ENCODE measurements around the gene PCGF5.
"Not testable (repeated sequence)": the region's sequence is repeated elsewhere in the genome, so short reads cannot be mapped to it uniquely, and the experiment has no call there.

Gene PCGF5

DNA sequence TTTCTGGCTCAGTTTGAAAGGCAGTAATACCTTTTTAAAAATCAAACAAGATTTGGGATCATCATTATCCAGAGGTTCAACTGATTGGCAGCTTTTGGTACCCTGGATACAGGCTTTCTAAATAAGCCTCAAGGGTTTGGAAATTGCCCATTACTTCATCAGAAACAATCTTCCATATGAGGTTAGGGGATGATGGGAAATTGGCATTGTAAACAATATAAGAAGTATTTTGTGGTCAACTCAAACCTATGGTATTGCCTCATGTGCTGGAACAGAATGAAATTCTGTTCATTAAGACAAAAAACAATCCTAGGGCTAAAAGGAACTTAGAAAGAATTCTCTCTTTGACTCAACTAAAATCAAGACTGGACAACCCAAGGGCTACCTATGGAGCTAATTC, 97.1 kb downstream of the PCGF5 start:
- no peak overlapping the region for H3K4me3 ChIP-seq (ENCODE audit: low read depth, low read length)
- CTCF ChIA-PET = interaction anchor here (11.3 kb wide), 1 partner anchor 18 kb away, joined by 113 read pairs; no protein-coding TSS in a partner anchor
- no peak for DNase-seq (ENCODE audit: low read depth, low spot score)
- TF ChIP-seq, protein P1, sequence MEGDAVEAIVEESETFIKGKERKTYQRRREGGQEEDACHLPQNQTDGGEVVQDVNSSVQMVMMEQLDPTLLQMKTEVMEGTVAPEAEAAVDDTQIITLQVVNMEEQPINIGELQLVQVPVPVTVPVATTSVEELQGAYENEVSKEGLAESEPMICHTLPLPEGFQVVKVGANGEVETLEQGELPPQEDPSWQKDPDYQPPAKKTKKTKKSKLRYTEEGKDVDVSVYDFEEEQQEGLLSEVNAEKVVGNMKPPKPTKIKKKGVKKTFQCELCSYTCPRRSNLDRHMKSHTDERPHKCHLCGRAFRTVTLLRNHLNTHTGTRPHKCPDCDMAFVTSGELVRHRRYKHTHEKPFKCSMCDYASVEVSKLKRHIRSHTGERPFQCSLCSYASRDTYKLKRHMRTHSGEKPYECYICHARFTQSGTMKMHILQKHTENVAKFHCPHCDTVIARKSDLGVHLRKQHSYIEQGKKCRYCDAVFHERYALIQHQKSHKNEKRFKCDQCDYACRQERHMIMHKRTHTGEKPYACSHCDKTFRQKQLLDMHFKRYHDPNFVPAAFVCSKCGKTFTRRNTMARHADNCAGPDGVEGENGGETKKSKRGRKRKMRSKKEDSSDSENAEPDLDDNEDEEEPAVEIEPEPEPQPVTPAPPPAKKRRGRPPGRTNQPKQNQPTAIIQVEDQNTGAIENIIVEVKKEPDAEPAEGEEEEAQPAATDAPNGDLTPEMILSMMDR (IDR thresholded peaks at IDR 0.05; ENCODE audit: insufficient read depth, low read length, missing control alignments) = no peak
- POLR2A ChIA-PET = no interaction called here

- CTCF ChIA-PET = interaction anchor here (0.6 to 1.9 kb wide), 3 partner anchors 17 to 67 kb away, joined by 3 to 6 read pairs (median 4); no protein-coding TSS in a partner anchor
- no peak overlapping the region for H3K4me3 ChIP-seq (ENCODE audit: low read depth, low read length)
- TF ChIP-seq, protein P1 (IDR thresholded peaks at IDR 0.05; ENCODE audit: insufficient read depth, low read length, missing control alignments) = no peak
- DNase-seq (ENCODE audit: low read depth, low spot score) = no peak
- POLR2A ChIA-PET = no interaction called here
Observed at GRCh38 chr10:91319336-91319735, 98.9 kb downstream of the PCGF5 start.

DNA sequence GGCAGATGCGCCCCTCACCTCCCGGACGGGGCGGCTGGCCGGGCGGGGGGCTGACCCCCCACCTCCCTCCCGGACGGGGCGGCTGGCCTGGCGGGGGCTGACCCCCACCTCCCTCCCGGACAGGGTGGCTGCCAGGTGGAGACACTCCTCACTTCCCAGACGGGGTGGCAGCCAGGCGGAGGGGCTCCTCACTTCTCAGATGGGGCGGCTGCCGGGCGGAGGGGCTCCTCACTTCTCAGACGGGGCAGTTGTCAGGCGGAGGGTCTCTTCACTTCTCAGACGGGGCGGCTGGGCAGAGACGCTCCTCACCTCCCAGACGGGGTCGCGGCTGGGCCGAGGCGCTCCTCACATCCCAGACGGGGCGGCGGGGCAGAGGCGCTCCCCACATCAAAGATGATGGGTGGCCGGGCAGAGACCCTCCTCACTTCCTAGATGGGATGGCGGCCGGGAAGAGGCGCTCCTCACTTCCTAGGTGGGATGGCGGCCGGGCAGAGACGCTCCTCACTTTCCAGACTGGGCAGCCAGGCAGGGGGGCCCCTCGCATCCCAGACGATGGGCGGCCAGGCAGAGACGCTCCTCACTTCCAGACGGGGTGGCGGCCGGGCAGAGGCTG, 102.9 kb downstream of the PCGF5 start:
- CTCF ChIA-PET; DNase-seq (ENCODE audit: low read depth, low spot score); POLR2A ChIA-PET; H3K4me3 ChIP-seq (ENCODE audit: low read depth, low read length): not testable (repeated sequence)

GRCh38 chr10:91328320-91328984, 108.0 kb downstream of the PCGF5 start:
- H3K4me3 ChIP-seq (ENCODE audit: low read depth, low read length) = no peak overlapping the region
- no peak for DNase-seq (ENCODE audit: low read depth, low spot score)
- ChIA-PET CTCF (interaction anchor here (2.3 kb wide), 1 partner anchor 30 kb away, joined by 7 read pairs; no protein-coding TSS in a partner anchor), POLR2A (no interaction called here)
- TF ChIP-seq, protein P1 (IDR thresholded peaks at IDR 0.05; ENCODE audit: insufficient read depth, low read length, missing control alignments) = no peak

All from AG04449 (cell line).